HG02943 (cell line): ENCODE measurements around the gene HNRNPA1L2.
"Not testable (repeated sequence)": the region's sequence is repeated elsewhere in the genome, so short reads cannot be mapped to it uniquely, and the experiment has no call there.

Source experiments
- ATAC-seq: cut with Tn5 transposase; IDR thresholded peaks from one replicate; pipeline ENCODE4 v1.9.1; 2021; ENCODE audit warnings: mild to moderate bottlenecking, low read depth, moderate library complexity; ENCODE audit not compliant: unreplicated experiment

HNRNPA1L2 gene

GRCh38 chr13:52638666-52639328 is 3.4 kb upstream of the HNRNPA1L2 start:
- no peak for ATAC-seq

GRCh38 chr13:52644108-52644507 is 1.9 kb downstream of the HNRNPA1L2 start:
- ATAC-seq: no peak

- no peak for ATAC-seq
Measured at GRCh38 chr13:52646967-52647366, 4.7 kb downstream of the HNRNPA1L2 start.

GRCh38 chr13:52650731-52651130 is 8.5 kb downstream of the HNRNPA1L2 start:
- ATAC-seq: no peak

GRCh38 chr13:52651897-52652195 is 9.6 kb downstream of the HNRNPA1L2 start:
- peak; percentile 18 for ATAC-seq

- ATAC-seq: peak; percentile 96
Measured at GRCh38 chr13:52652196-52652979, 10.2 kb downstream of the HNRNPA1L2 start, which contains the start of gene SUGT1. Gene SUGT1, plus strand, starts transcription at chr13:52652836. Its CDS starts 85 bp downstream, at chr13:52652921.

GRCh38 chr13:52652980-52653303 is 10.7 kb downstream of the HNRNPA1L2 start:
- peak; percentile 36 for ATAC-seq

- no peak for ATAC-seq
Measured at GRCh38 chr13:52659340-52659739, 17.1 kb downstream of the HNRNPA1L2 start.

- no peak for ATAC-seq
Measured at GRCh38 chr13:52664272-52664671, 22.0 kb downstream of the HNRNPA1L2 start.

GRCh38 chr13:52665325-52665724 is 23.1 kb downstream of the HNRNPA1L2 start:
- ATAC-seq: no peak

GRCh38 chr13:52669677-52670076 is 27.4 kb downstream of the HNRNPA1L2 start:
- no peak for ATAC-seq

GRCh38 chr13:52670726-52671125 is 28.5 kb downstream of the HNRNPA1L2 start:
- no peak for ATAC-seq

- ATAC-seq: no peak
Measured at GRCh38 chr13:52673465-52673864, 31.2 kb downstream of the HNRNPA1L2 start.

- ATAC-seq: no peak
Measured at GRCh38 chr13:52677823-52678222, 35.6 kb downstream of the HNRNPA1L2 start.

GRCh38 chr13:52685806-52686205 is 43.6 kb downstream of the HNRNPA1L2 start:
- ATAC-seq: not testable (repeated sequence)

- ATAC-seq: no peak
Measured at GRCh38 chr13:52686376-52686775, 44.1 kb downstream of the HNRNPA1L2 start.
